ENCODE measurements around the gene SLC9A2.

- no peak for TF ChIP-seq EZH2 (IDR thresholded peaks at IDR 0.05; ENCODE audit: insufficient read depth, low read length)
- TF ChIP-seq, protein P1, sequence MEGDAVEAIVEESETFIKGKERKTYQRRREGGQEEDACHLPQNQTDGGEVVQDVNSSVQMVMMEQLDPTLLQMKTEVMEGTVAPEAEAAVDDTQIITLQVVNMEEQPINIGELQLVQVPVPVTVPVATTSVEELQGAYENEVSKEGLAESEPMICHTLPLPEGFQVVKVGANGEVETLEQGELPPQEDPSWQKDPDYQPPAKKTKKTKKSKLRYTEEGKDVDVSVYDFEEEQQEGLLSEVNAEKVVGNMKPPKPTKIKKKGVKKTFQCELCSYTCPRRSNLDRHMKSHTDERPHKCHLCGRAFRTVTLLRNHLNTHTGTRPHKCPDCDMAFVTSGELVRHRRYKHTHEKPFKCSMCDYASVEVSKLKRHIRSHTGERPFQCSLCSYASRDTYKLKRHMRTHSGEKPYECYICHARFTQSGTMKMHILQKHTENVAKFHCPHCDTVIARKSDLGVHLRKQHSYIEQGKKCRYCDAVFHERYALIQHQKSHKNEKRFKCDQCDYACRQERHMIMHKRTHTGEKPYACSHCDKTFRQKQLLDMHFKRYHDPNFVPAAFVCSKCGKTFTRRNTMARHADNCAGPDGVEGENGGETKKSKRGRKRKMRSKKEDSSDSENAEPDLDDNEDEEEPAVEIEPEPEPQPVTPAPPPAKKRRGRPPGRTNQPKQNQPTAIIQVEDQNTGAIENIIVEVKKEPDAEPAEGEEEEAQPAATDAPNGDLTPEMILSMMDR (IDR thresholded peaks at IDR 0.05; ENCODE audit: insufficient read depth, low read depth, low read length) = no peak
These were observed 43.5 kb downstream of the SLC9A2 start for GRCh38 chr2:102662833-102663232.
